LNCaP clone FGC (cell line): Measurements from ENCODE around the gene DPF1.

Experiments
- DNase-seq: peaks from one replicate; pipeline ENCODE4 v3.0.0-alpha.2; 2011; ENCODE audit warnings: low read depth
- H3K4me3 ChIP-seq: 2 replicates; pipeline ENCODE4 v1.5.1; 2011; ENCODE audit warnings: mild to moderate bottlenecking, low read depth, low read length, control low read depth
- TF ChIP-seq, protein P1 (sequence below): IDR thresholded peaks from 2 replicates; pipeline ENCODE4 v1.5.1; 2012; ENCODE audit warnings: mild to moderate bottlenecking; ENCODE audit not compliant: control insufficient read depth, insufficient read depth; ENCODE audit errors: extremely low read depth

DPF1 gene

DNA sequence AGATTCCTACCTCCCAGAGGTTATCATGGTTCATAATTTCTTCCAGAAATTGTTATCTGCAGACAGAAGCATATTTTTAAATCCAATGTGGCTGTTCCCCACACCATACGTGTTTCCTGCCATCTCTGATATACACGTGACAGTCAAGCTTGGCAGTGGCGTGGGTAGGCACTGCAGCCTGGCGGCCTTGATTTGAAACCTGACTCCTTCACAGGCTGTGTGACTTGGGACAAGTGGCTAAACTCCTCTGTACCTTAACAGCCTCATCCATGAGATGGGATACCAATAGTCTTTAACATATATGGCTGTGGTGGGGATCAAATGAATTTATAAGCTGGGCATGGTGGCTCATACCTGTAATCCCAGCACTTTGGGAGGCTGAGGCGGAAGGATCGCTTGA, 33.2 kb downstream of the DPF1 start:
- TF ChIP-seq, protein P1, sequence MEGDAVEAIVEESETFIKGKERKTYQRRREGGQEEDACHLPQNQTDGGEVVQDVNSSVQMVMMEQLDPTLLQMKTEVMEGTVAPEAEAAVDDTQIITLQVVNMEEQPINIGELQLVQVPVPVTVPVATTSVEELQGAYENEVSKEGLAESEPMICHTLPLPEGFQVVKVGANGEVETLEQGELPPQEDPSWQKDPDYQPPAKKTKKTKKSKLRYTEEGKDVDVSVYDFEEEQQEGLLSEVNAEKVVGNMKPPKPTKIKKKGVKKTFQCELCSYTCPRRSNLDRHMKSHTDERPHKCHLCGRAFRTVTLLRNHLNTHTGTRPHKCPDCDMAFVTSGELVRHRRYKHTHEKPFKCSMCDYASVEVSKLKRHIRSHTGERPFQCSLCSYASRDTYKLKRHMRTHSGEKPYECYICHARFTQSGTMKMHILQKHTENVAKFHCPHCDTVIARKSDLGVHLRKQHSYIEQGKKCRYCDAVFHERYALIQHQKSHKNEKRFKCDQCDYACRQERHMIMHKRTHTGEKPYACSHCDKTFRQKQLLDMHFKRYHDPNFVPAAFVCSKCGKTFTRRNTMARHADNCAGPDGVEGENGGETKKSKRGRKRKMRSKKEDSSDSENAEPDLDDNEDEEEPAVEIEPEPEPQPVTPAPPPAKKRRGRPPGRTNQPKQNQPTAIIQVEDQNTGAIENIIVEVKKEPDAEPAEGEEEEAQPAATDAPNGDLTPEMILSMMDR, result no peak
- no peak for DNase-seq

GRCh38 chr19:38190061-38190460, 34.0 kb downstream of the DPF1 start:
- TF ChIP-seq, protein P1, result no peak
- no peak overlapping the region for H3K4me3 ChIP-seq
- no peak for DNase-seq

More for the DNA sequence above, 33.2 kb downstream of the DPF1 start:
- H3K4me3 ChIP-seq, result no peak overlapping the region

- TF ChIP-seq, protein P1, result no peak
- no peak overlapping the region for H3K4me3 ChIP-seq
- DNase-seq, result no peak
These were observed 38.5 kb downstream of the DPF1 start for GRCh38 chr19:38185562-38185961.

- TF ChIP-seq, protein P1, result no peak
- DNase-seq, result no peak
- no peak overlapping the region for H3K4me3 ChIP-seq
These were observed 39.2 kb downstream of the DPF1 start for GRCh38 chr19:38184815-38185214.

DNA sequence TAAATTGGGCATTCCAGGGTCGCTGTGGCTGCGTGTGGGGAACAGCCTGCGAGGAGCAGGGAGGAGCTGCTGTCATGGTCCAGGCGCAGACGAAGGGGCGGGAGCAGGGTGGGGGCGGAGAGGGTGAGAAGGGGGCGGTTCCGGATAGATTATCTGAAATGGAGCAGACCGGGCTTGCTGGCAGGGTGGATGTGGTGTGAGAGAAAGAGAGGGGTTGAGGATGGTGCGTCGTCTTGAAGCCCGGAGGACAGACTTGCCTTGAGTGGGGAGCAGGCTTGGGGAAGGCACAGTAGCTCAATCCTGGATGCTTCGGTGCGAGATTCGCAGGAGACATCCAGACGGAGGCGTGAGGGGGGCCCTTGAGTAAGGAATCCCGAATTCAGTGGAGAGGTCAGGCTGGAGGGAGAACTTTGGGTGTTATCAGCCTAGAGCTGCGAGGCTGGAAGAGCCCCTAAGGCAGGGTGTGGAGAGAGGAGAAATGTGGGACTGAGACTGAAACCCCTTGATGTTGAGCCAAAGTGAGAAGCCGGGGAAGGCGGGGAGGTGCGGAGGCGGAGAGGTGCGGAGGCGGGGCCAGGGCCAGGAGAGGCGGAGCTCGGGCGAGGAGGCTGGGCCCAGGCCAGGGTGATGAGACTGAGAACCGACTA, 40.6 kb downstream of the DPF1 start:
- TF ChIP-seq, protein P1, result no peak
- no peak for DNase-seq

GRCh38 chr19:38182536-38183210, 41.3 kb downstream of the DPF1 start:
- no peak overlapping the region for H3K4me3 ChIP-seq
- TF ChIP-seq, protein P1, result no peak
- no peak for DNase-seq

More for the DNA sequence above, 40.6 kb downstream of the DPF1 start:
- H3K4me3 ChIP-seq, result no peak overlapping the region
